HG03039 (cell line): ENCODE results near the gene NOP56.

Source experiments
- ATAC-seq: cut with Tn5 transposase; IDR thresholded peaks from one replicate; pipeline ENCODE4 v1.9.1; 2021; ENCODE audit warnings: mild to moderate bottlenecking, moderate library complexity; ENCODE audit not compliant: unreplicated experiment

Gene NOP56

DNA sequence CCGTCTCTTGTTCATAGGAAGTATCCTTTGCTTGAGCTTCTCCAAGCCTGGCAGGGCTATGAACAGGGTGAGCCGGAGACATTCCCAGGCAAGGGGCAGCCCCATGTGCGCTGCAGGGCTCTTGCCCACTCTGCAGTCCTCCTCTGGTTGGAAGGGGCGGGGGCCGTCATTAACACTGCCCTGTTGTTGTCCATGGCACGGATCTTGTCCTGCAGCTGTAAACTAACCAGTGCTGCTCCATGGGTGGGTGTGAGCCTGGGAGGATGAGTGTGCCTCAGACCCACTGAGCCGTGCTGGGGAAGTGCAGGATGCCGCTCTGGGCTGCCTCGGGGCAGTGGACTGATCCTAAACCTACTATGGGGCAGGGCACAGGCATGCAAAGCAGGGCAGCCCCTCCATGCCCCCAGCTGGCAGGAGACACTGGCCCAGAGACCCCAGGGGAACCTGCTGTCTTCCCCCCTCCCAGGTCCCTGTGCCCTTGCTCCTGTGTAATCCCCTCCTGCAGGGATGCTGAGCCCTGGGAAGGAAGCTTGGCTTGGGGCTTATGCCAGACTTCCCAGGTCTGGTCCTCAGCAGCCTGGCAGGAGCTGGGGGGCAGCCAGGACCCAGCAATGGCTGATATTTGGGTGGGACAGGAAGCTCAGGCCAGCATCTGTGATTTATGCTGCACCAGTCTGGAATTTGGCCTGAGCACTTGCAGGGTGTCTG lies 48.6 kb downstream of the NOP56 start:
- ATAC-seq, result no peak

DNA sequence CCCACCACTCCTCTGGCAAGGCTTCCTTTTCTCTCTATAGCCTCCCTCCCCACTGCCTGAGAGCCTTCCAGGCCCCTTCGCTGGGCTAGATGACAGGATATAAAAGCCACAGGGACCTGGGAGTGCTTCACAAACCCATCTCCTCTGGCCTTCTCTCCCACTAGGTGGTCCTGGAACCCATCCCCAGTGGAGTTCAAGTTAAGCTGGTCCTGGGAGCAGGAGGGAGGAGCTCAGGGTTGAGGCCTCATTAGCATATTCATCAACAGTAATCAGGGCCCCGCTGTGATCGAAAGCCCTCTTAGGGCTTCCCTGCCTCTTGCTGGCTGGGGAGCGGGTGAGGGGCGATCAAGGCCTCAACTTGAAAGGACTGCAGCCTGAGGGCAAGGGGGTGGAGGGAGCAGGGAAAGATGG lies 49.2 kb downstream of the NOP56 start:
- no peak for ATAC-seq

DNA sequence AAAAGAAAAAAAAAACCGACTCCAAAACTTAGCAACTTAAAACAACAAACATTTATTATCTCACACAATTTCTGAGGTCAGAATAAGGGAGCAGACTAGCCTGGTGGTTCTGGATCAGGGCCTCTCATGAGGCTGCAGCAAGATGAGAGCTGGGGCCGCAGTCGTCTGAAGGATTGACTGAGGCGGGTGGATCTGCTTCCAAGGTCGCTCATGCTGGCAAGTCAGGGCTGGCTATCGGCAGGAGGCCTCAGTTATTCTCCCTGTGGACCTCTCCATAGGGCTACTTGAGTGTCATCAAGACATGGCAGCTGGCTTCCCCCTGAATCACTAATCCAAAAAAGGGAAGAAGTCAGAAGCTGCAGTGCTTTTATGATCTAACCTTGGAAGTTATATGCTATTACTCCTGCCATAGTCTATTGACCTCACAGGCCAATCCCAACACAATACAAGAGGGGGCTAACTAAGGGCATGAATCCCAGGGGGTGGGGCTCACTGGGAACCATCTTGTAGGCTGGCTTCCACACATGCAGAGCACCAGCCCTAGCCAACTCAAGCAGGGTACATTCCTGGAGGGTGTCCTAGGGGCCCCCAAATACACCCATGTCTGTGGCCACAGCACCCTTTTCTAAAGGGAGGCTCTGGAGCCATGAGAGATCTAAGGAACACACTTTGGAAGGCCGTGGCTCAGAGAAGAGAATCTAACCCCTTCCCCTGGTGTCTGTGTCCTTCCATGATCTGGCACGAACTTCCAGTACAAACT lies 51.5 kb downstream of the NOP56 start:
- no peak for ATAC-seq

DNA sequence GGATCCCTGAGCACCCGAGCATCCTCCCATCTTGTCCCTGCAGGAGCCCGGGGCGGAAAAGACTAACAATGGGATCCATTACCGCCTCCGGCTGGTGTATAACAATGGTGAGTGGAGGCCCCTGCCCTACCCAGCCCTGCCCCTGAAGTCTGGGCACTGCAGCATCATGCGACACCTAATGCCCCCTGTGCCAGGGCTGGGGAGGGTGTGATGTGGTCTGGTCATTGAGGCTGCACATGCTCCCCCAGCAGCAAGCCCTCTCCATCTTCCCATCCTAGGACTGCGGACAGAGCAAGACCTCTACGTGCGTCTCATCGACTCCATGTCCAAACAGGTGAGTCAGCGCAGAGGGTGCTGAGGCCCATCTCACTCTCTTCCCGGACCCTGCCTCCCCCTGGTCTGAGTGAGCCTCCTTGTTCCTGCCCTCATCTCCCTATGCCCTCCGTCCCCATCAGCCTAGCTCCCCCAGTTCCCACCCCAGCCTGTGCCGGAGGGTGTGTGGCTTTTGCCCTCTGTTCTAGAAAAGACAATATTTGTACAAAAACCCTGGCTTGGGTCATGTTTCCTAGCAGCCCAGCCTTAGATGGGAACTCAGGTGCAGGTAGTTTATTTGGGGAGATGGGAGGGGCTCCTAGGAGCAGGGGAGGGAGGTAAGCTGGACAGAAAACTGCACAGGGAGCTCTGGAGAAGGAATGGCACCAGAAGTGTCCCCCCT lies 53.7 kb downstream of the NOP56 start:
- ATAC-seq, result no peak

DNA sequence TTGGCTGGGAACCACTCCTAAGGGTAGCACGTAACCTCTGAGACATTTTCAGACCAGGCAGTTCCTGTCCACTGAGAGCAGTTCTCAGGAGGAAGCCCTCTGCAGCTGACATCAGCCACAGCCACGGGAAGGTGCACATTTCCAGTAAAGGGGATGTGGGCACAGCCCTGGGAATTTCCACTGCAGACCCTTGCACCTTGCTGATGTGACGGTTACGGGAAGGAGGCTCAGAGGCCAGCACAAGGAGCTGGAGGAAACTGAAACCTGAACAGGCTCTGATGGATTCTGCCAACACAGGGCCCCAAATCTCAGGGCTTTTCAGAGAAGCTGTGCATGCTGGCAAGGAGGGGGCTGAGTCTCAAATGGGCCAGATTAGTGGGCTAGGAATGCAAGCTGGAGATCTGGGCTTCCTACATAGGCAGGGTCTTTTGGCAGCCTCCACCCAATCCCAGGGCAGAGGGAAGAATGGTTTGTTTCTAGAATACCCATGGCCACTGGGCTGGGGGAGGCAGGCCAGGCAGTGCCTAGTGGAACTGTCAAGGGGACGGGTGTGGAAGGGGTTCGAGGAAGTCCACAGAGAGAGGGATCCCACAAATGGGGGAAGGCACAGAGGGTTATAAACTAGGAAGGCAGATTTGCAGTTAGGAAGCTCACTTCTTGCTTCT lies 54.4 kb downstream of the NOP56 start:
- no peak for ATAC-seq

DNA sequence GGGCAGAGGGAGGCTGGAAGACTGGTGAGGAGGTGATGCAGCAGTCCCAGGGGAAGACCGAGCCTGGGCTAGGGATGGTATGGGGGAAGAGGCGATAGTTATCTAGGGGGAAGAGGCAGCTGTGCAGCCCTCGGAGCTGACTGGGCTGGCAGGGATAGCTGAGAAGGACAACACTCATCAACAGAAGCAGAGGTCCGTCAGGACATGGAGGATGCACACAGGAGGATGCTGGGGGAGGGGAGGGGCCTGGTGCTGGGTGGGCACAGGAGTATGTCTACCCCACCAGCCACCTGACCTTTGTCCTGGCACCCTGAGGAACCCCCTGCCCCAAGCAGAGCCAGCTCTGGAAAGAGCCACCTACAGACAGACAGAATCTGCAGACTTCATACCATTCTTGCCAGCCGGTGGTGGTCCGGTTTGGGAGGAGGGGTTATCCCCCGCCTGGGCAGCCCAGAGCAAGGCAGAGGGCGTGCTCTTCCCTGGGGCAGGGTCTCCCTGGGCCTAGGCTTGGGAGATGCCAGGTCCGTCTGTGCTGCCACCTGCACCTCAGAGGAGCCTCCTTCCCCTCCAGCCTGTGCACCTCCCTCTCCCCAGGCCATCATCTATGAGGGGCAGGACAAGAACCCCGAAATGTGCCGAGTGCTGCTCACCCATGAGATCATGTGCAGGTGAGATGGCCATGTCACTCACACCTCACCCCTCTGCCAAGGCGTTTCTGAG lies 55.1 kb downstream of the NOP56 start:
- no peak for ATAC-seq
